ENCODE results near the gene CTIF.

CTIF gene

DNA sequence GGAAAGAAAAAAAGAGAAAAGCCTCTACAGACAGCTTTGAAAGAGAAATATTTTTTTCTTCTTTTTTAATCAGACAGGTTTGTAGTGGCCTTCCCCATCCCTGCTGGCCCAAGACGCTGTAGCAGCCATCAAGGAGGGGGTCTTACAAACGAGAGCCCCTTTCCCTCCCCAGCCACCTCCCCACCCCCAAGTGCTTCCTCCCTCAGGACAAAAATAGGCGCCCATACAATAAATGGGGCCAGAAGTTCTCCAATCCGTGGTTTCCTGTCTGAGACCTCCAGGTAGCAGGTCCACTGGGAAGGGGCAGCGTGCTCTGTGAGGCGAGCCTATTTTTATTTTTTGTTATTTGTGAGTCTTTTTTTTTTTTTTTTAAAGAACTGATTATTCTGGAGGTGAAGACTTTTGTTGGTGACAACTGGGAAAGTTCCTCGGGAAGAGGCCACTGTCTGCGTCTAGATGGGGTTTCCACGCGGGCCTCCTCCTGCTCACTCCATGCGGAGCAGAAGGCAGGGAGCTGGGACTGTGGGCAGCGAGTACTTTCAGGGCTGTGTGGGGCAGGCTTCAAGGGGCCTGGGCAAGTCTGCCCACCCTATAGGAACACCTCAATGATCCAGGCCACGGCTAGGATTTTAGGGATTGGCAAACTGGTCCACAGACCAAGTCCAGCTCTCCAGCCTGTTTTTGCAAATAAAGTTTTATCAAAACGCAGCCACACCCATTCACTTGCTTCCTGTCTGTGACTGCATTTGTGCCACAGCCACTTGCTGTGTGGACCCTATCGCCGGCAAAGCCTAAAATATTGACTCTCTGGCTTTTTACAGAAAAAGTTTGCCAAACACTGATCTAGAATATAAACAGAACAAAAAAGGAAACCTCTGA is 139.6 kb downstream of the CTIF start:
- Histone ChIP-seq H3K4me1 (no peaks in the 10 kb centered on the region), H3K27ac (no peak overlapping the region), H3K9ac (no peak overlapping the region)

DNA sequence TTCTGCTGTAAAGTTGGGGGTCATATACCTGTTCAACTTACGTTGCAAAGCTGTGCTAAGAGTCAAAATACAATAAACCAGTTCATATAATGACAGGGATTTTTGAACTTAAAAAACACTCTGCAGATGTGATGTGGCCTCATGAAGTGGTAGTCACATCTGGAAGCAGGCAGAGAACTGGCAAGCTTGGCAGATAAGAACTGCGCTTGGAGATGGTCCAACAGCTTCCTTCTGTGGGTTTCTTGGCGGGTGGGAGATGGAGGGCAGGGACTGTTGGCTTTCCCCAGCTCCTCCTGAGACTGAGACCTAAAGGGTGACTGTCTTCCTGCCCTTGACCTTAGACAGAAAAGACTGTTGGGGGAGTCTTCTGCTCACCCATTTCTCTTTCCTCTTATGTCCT is 140.4 kb downstream of the CTIF start:
- Histone ChIP-seq H3K9me3 (ENCODE audit: control insufficient read depth, low read length) (no peaks in the 10 kb centered on the region), H2AFZ (no peak overlapping the region), H3K9ac (no peak overlapping the region), H3K27me3 (ENCODE audit: control insufficient read depth, insufficient read depth, low read length) (no peaks in the 10 kb centered on the region), H3K4me2 (ENCODE audit: low read length) (no peak overlapping the region), H3K27ac (no peak overlapping the region), H3K4me3 (ENCODE audit: low read depth, low read length) (no peak overlapping the region), H3K4me1 (no peaks in the 10 kb centered on the region), H3K36me3 (ENCODE audit: control insufficient read depth, insufficient read depth, low read length) (no peaks in the 10 kb centered on the region), H3K79me2 (peaks cover 3% of the 10 kb centered on the region)
- TF ChIP-seq, protein P1, sequence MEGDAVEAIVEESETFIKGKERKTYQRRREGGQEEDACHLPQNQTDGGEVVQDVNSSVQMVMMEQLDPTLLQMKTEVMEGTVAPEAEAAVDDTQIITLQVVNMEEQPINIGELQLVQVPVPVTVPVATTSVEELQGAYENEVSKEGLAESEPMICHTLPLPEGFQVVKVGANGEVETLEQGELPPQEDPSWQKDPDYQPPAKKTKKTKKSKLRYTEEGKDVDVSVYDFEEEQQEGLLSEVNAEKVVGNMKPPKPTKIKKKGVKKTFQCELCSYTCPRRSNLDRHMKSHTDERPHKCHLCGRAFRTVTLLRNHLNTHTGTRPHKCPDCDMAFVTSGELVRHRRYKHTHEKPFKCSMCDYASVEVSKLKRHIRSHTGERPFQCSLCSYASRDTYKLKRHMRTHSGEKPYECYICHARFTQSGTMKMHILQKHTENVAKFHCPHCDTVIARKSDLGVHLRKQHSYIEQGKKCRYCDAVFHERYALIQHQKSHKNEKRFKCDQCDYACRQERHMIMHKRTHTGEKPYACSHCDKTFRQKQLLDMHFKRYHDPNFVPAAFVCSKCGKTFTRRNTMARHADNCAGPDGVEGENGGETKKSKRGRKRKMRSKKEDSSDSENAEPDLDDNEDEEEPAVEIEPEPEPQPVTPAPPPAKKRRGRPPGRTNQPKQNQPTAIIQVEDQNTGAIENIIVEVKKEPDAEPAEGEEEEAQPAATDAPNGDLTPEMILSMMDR (IDR thresholded peaks at IDR 0.05) = no peak

More for the DNA sequence above, 139.6 kb downstream of the CTIF start:
- no peaks in the 10 kb centered on the region for H3K36me3 ChIP-seq (ENCODE audit: control insufficient read depth, insufficient read depth, low read length)
- TF ChIP-seq, protein P1 (IDR thresholded peaks at IDR 0.05) = no peak
- H3K9me3 ChIP-seq (ENCODE audit: control insufficient read depth, low read length) = no peaks in the 10 kb centered on the region
- peaks cover 3% of the 10 kb centered on the region for H3K79me2 ChIP-seq
- no peak overlapping the region for H2AFZ ChIP-seq
- H3K27me3 ChIP-seq (ENCODE audit: control insufficient read depth, insufficient read depth, low read length) = no peaks in the 10 kb centered on the region
- no peak overlapping the region for H3K4me2 ChIP-seq (ENCODE audit: low read length)
- no peak overlapping the region for H3K4me3 ChIP-seq (ENCODE audit: low read depth, low read length)

DNA sequence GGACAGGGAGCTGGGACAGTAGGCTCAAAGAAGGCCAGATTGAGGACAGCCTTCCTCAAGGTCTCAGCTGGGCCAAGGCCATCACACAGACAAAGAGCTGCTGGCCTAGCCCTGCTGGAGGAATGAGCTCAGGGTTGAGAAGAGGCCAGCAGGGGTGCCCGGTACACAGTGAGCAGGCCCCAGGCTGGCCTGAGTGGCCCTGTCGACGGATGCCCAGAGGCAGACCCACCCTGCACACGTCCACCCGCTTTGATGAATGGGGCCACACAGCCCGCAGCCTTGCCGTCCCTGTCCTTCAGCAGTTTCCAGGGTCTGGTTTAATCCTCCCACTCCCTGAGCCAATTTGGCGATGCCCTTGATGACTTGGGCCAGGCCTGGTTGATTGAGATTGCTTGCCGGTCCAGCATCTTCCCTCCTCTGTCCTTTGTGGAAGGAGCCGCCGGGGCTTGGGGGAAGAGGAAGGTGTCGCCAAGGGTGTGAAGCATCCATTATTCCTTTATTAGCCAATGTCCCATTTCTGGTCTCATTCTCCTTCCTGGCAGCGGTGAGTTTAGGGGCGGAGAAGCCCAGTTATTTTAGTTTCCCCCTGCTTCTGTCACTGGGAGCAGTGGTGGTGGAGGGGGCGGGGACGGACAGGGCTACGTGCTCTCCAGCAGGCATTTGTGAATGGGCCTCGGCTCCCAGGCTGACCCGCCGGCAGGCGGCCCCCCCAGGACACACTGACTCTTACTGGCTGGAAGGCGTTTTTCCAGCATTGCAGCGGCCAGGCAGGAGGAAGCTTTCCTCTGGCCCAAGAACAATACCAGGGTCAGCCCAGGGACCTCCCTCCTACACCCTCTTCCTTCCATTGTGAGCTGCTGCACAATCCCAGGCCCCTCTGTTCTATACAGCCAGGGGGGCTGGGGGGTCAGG is 141.8 kb downstream of the CTIF start:
- no peaks in the 10 kb centered on the region for H3K4me1 ChIP-seq
- peaks cover under 1% of the 10 kb centered on the region for H3K79me2 ChIP-seq
- H3K27ac ChIP-seq = peak overlapping the region; percentile 37
- no peak overlapping the region for H3K4me3 ChIP-seq (ENCODE audit: low read depth, low read length)
- H3K9ac ChIP-seq = no peak overlapping the region
- H3K36me3 ChIP-seq (ENCODE audit: control insufficient read depth, insufficient read depth, low read length) = no peaks in the 10 kb centered on the region
- no peaks in the 10 kb centered on the region for H3K27me3 ChIP-seq (ENCODE audit: control insufficient read depth, insufficient read depth, low read length)
- H2AFZ ChIP-seq = no peak overlapping the region
- TF ChIP-seq, protein P1 (IDR thresholded peaks at IDR 0.05) = no peak
- H3K4me2 ChIP-seq (ENCODE audit: low read length) = no peak overlapping the region
- no peaks in the 10 kb centered on the region for H3K9me3 ChIP-seq (ENCODE audit: control insufficient read depth, low read length)

DNA sequence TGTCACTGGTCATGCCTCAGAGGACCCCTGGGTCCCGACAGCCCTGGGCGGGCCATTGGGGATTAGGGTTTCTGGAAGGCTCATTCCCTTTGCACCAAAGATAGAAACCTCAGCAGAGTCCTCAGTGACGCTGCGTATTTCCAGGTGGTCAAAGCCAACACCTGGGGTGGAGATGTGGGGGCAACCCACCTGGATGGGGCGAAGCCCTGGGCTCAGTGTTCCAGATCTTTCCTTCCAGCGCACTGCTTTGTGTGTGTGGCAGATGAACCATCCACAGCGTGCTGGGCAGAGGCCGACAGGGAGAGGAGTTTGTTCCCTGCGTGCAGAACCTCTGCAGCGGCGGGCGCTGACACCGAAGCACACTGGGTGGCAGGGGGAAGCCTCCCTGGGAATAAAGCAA is 143.9 kb downstream of the CTIF start:
- H2AFZ ChIP-seq = no peak overlapping the region
- H3K9me3 ChIP-seq (ENCODE audit: control insufficient read depth, low read length) = no peaks in the 10 kb centered on the region
- no peaks in the 10 kb centered on the region for H3K79me2 ChIP-seq
- no peaks in the 10 kb centered on the region for H3K4me1 ChIP-seq
- H3K27ac ChIP-seq = no peak overlapping the region
- H3K4me3 ChIP-seq (ENCODE audit: low read depth, low read length) = no peak overlapping the region
- H3K4me2 ChIP-seq (ENCODE audit: low read length) = no peak overlapping the region
- H3K36me3 ChIP-seq (ENCODE audit: control insufficient read depth, insufficient read depth, low read length) = no peaks in the 10 kb centered on the region
- TF ChIP-seq, protein P1 (IDR thresholded peaks at IDR 0.05) = no peak
- H3K9ac ChIP-seq = no peak overlapping the region
- H3K27me3 ChIP-seq (ENCODE audit: control insufficient read depth, insufficient read depth, low read length) = no peaks in the 10 kb centered on the region
